Measurements from ENCODE around the gene STK4.

Gene STK4

GRCh38 chr20:45100563-45101245 is 134.4 kb downstream of the STK4 start, which contains the start of gene KCNS1:
KCNS1 (minus strand) TSS chr20:45101127; CDS start chr20:45099236, 1,891 bp downstream.
- Histone ChIP-seq H3K27me3 (ENCODE audit: insufficient read depth, poor library complexity, severe bottlenecking) (peaks cover 13% of the 10 kb centered on the region), H3K4me3 (replicated peaks; ENCODE audit: insufficient read depth, low read length) (no peak within 1 kb of the TSS), H3K27ac (replicated peaks) (no peak within 1 kb of the TSS)
- no peak for TF ChIP-seq SPI1 (IDR thresholded peaks at IDR 0.05; ENCODE audit: borderline replicate concordance, low read depth)
- TF ChIP-seq CTCF (IDR thresholded peaks at IDR 0.05; ENCODE audit: insufficient read depth, low read length), result no peak
- TF ChIP-seq REST (IDR thresholded peaks at IDR 0.05; ENCODE audit: insufficient replicate concordance, low read depth), result no peak
- TF ChIP-seq GABPA (IDR thresholded peaks at IDR 0.05; ENCODE audit: low read depth), result no peak
- peak in 1 of 2 experiments; percentile 34 for DNase-seq (ENCODE audit: low read depth in 1 of 2, low spot score in 1 of 2)

- Histone ChIP-seq H3K4me3 (replicated peaks; ENCODE audit: insufficient read depth, low read length) (no peak overlapping the region), H3K27me3 (ENCODE audit: insufficient read depth, poor library complexity, severe bottlenecking) (peaks cover 13% of the 10 kb centered on the region), H3K27ac (replicated peaks) (no peak overlapping the region)
- no peak for TF ChIP-seq CTCF (IDR thresholded peaks at IDR 0.05; ENCODE audit: insufficient read depth, low read length)
- TF ChIP-seq SPI1 (IDR thresholded peaks at IDR 0.05; ENCODE audit: borderline replicate concordance, low read depth), result no peak
- TF ChIP-seq POLR2AphosphoS5 (IDR thresholded peaks at IDR 0.05; ENCODE audit: low read depth), result no peak
- no peak for TF ChIP-seq GABPA (IDR thresholded peaks at IDR 0.05; ENCODE audit: low read depth)
- TF ChIP-seq REST (IDR thresholded peaks at IDR 0.05; ENCODE audit: insufficient replicate concordance, low read depth), result no peak
- no peak for DNase-seq (ENCODE audit: low read depth in 1 of 2, low spot score in 1 of 2)
These were observed 135.1 kb downstream of the STK4 start for GRCh38 chr20:45101333-45101850.

GRCh38 chr20:45103072-45103471 is 136.8 kb downstream of the STK4 start:
- Histone ChIP-seq H3K27ac (replicated peaks) (no peak overlapping the region), H3K4me3 (replicated peaks; ENCODE audit: insufficient read depth, low read length) (no peak overlapping the region), H3K27me3 (ENCODE audit: insufficient read depth, poor library complexity, severe bottlenecking) (peaks cover 13% of the 10 kb centered on the region)
- DNase-seq (ENCODE audit: low read depth in 1 of 2, low spot score in 1 of 2), result no peak
- TF ChIP-seq SPI1 (IDR thresholded peaks at IDR 0.05; ENCODE audit: borderline replicate concordance, low read depth) (no peak), CTCF (IDR thresholded peaks at IDR 0.05; ENCODE audit: insufficient read depth, low read length) (no peak)

Data from HL-60 (cell line).